GM12865 (cell line): ENCODE data around the gene SMIM32.

ENCODE experiments used
- DNase-seq: peaks from one replicate; pipeline ENCODE4 v3.0.0; 2010; ENCODE audit warnings: low read depth
- H3K4me3 ChIP-seq: 2 replicates; pipeline ENCODE4 v1.5.1; 2011; ENCODE audit warnings: mild to moderate bottlenecking, low read depth, low read length, control low read depth
- TF ChIP-seq, protein P1 (sequence below): IDR thresholded peaks from 2 replicates; pipeline ENCODE4 v1.5.1; 2011; ENCODE audit warnings: low read length, control low read depth, low read depth, inconsistent platforms; ENCODE audit not compliant: insufficient read depth; ENCODE audit errors: missing control alignments

Gene SMIM32

DNA sequence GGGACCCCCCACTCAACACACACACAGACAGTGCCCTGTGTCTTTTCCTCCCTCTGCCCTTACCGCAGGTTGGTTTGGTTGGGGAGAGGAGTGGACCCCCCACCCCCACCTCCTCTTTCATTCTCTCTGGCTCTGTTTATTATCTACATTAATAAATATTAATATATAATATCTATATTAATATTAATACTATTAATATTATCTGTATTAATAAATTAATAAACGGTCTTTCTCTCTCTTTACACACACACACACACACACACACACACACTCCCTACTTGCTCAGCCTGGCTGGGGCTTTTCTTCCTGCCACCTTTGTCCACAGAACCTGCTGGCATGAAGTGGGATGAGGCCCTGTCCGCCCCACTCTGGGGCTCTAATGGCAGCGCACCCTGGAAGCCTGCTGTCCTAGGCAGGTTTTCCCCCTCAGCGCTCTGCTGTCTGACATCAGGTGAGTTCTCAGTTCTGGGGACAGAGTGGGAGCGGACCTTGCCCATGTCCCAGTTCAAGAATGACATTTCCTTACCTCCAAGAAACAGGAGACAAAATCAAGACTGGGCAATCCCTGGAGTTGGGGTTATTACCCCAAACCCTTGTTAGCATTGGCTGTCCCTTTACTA lies 10.5 kb upstream of the SMIM32 start:
- DNase-seq, result no peak
- no peak overlapping the region for H3K4me3 ChIP-seq
- TF ChIP-seq, protein P1, sequence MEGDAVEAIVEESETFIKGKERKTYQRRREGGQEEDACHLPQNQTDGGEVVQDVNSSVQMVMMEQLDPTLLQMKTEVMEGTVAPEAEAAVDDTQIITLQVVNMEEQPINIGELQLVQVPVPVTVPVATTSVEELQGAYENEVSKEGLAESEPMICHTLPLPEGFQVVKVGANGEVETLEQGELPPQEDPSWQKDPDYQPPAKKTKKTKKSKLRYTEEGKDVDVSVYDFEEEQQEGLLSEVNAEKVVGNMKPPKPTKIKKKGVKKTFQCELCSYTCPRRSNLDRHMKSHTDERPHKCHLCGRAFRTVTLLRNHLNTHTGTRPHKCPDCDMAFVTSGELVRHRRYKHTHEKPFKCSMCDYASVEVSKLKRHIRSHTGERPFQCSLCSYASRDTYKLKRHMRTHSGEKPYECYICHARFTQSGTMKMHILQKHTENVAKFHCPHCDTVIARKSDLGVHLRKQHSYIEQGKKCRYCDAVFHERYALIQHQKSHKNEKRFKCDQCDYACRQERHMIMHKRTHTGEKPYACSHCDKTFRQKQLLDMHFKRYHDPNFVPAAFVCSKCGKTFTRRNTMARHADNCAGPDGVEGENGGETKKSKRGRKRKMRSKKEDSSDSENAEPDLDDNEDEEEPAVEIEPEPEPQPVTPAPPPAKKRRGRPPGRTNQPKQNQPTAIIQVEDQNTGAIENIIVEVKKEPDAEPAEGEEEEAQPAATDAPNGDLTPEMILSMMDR, result no peak

DNA sequence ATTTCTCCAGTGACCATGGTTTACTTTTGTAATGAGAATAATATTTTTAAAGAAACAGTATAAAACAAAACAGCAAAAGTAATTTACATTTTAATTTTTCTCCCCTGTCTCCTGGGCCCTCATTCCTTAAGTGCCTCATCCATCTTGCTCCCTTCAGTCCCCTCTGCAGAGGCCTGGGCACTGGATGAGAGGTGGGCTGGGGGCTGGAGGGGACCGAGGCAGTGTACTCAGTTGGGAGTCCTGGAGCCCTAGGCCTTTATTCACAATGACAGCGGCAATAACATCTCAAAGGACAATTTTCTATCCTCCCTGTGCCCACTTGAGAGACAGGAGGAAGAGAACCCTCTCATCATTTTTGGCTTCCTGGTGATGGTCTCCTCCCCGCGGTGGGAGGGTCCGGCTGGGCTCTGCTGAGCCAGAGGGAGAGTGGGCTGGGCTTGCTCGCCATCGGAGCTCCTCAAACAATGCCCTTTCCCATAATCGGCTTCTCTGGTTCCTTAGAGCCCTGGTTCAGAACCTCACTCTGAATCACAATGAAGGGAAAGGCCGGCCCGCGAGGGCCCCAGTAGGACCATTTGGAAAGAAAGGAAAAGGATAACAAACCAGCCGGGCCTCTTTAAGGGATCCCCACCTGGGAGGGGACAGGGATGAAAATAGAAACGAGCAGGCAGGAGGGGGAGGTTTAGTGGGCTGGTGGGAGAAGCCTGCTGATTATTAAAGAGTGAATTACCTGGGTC lies 9.7 kb upstream of the SMIM32 start:
- H3K4me3 ChIP-seq, result no peak overlapping the region
- TF ChIP-seq, protein P1, result no peak

DNA sequence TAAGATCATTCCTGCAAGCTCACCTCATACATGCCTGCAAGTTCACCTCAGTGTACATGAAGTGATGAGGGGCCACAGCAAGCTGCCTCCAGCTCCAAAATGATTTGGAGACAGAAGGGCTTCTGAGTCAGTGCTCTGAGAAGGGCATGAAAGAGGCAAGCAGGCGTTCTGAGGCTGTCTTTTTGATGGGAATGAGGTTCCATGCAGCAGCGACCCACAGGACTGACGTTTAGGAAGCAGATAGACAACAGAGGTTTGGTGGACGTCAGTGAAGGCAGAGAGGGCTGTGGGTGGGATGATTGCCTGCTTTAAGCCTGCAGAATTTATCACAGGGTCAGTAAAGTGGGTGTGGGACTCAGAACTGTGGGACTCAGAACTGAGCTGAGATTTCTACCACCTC lies 8.9 kb upstream of the SMIM32 start:
- TF ChIP-seq, protein P1, result no peak
- DNase-seq, result no peak
- H3K4me3 ChIP-seq, result no peak overlapping the region

More for the DNA sequence above, 9.7 kb upstream of the SMIM32 start:
- DNase-seq, result no peak

DNA sequence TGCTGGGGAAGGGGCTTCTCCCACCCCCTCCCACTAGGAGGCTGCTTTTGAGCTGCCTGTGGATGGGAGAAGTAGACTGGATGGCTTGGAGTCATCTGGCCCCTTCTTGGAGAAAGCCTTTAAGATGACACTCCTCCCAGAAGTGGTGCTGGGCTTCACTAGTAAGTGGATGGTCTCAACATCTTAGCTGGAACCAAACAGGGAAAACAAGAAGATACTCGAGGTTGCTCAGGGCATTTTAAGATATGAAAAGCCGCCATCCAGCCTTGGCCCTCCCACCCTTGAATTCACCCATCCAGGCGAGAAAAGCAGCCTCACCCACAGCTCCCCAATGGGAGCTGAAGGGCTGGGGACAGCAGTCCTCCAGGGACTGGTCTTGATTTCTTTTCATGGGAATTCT lies 7.8 kb upstream of the SMIM32 start:
- no peak overlapping the region for H3K4me3 ChIP-seq
- no peak for DNase-seq
- TF ChIP-seq, protein P1, result no peak

DNA sequence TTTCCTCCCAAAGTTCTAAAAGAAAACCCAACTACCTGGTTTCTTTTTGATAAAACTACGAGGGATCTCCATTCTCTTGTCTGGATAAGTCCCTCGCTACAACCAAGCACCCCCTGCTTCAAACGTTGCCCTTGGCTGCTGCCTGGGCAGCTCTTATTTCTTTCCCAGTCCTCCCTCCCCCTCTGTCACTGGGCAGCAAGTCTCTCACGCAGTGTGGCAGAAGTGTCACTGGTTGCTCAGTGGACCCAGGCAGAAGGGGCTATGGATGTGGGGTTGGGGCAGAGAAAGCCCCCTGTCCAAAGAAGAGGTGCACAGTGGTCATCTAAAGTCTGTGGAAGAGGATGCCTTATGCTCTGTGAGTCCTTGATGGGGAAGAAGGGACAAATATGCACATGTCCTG lies 7.2 kb upstream of the SMIM32 start:
- no peak overlapping the region for H3K4me3 ChIP-seq
- TF ChIP-seq, protein P1, result no peak
- no peak for DNase-seq

DNA sequence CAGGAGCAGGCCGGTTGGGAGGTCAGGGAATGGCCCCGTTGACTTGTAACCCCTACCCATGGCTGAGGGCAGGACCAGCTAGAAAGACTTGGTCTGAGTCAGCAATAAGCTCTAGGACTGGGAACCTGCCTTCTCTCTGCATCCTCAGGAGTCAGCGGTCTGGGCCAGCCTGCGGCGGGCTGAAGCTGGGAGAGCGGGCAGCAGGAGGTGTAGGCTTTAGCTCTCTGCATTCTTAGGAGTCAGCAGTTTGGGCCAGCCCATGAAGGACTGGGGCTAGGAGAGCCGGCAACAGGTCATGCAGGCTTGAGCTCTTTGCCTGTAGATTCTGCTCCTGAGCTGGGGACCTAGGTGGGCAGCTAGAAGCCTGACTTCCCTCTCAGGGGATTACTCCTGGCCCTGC lies 6.4 kb upstream of the SMIM32 start:
- TF ChIP-seq, protein P1, result no peak
- no peak overlapping the region for H3K4me3 ChIP-seq
- DNase-seq, result no peak

DNA sequence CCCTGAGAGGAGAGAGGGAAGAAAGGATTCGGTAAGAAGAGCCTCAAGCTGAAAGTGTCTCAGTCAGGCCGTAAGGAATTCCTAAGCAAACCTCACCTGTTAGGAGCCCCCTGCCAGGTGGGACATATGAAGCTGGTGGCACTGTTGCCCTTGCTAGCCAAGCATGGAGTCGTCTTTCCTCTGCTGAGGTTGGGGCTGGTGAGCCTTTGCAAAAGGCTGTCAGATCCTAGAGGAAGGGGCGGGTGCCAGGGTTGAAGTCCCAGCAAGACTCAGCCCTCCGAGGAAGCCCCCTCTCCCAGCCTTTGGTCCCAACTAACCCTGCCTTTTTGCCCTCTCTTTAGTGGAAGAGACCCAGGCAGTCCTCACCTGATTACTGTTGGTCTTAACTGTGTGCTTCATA lies 5.5 kb upstream of the SMIM32 start:
- TF ChIP-seq, protein P1, result no peak
- H3K4me3 ChIP-seq, result no peak overlapping the region
- DNase-seq, result no peak
